HepG2 (cell line): ENCODE measurements around the gene EIF4E. TPM values are rescaled to one million over a fixed set of nuclear protein-coding genes. Genes with fewer than 3 reads are reported as not detected.

Experiments
- ATAC-seq: fragments of 200-7000 bp; cut with Tn5 transposase; 3 replicates; pipeline ENCODE4 v1.9.1; 2020; ENCODE audit warnings: mild to moderate bottlenecking, moderate library complexity
- BruUV-seq: library from RNA; stranded (reverse); fragments of 400-500 nt; replicated peaks from 2 replicates; lab custom pipeline; 2021; lab: Mats Ljungman, UMichigan
- CTCF ChIA-PET: fragments of 300-600 bp; formaldehyde crosslinking; extraction: SDS; loops from one replicate; lab custom pipeline; 2021; ENCODE audit warnings: low total read pairs, inconsistent platforms, low intra/inter-chr PET ratio; lab: Yijun Ruan, JAX
- POLR2A ChIA-PET: fragments of 350-600 bp; sonication (Branson Sonifier 250); formaldehyde crosslinking; loops from one replicate; lab custom pipeline; 2020; ENCODE audit warnings: antibody characterized with exemption, inconsistent platforms; lab: Yijun Ruan, JAX
- DNase-seq: peaks from one replicate; pipeline ENCODE4 v3.0.0-alpha.2; 2015; ENCODE audit warnings: low spot score
- FAIRE-seq: peaks from 3 replicates; lab custom pipeline; 2011; peaks lifted over from hg19 to GRCh38; lab: Jason Lieb, UNC
- H2AFZ ChIP-seq: one replicate; pipeline ENCODE4 v1.6.1; 2011; ENCODE audit warnings: low read length, inconsistent platforms
- H3K27ac ChIP-seq: fragments of 300-600 bp; 3 replicates; pipeline ENCODE4 v1.8.0; 2011; ENCODE audit warnings: mixed run types, mild to moderate bottlenecking, mixed read lengths, low read length, inconsistent platforms; ENCODE audit not compliant: insufficient read depth; ENCODE audit errors: extremely low read length
- H3K27me3 ChIP-seq, 2 experiments: fragments of 200-600 bp in 1 of 2; 2 replicates in 1 of 2; 3 replicates in 1 of 2; pipeline versions ENCODE4 v1.6.0 to v1.8.0; 2011; ENCODE audit warnings: low read length in 2 of 2, mild to moderate bottlenecking in 2 of 2, moderate library complexity in 2 of 2, inconsistent platforms in 1 of 2; ENCODE audit not compliant: insufficient read depth in 2 of 2, control insufficient read depth in 1 of 2
- H3K36me3 ChIP-seq, 2 experiments: fragments of 200-600 bp in 1 of 2; replicated peaks in 1 of 2; 2 replicates in 1 of 2; 3 replicates in 1 of 2; pipeline versions ENCODE4 v1.5.1 to v1.8.0; 2011; ENCODE audit warnings: low read length in 2 of 2, inconsistent platforms in 1 of 2; ENCODE audit not compliant: insufficient read depth in 2 of 2, control insufficient read depth in 1 of 2
- H3K4me1 ChIP-seq: 2 replicates; pipeline ENCODE4 v1.5.1; 2012; ENCODE audit warnings: low read length, inconsistent platforms; ENCODE audit not compliant: insufficient read depth
- H3K4me2 ChIP-seq: 2 replicates; pipeline ENCODE4 v1.6.0; 2011; ENCODE audit warnings: low read depth, low read length, inconsistent platforms
- H3K4me3 ChIP-seq, 3 experiments: fragments of 200-600 bp in 1 of 3; sonication (generic), shearing (Covaris generic) in 1 of 3; replicated peaks in 1 of 3; 2 replicates each; pipeline ENCODE4 v1.5.1; 2011 to 2016; ENCODE audit warnings: low read length in 3 of 3, inconsistent platforms in 2 of 3, low read depth in 2 of 3, mild to moderate bottlenecking in 2 of 3, control low read depth in 1 of 3, mixed read lengths in 1 of 3; ENCODE audit not compliant: insufficient read depth in 1 of 3
- H3K79me2 ChIP-seq: one replicate; pipeline ENCODE4 v1.6.1; 2011; ENCODE audit warnings: low read length, inconsistent platforms; ENCODE audit not compliant: insufficient read depth
- H3K9ac ChIP-seq: 2 replicates; pipeline ENCODE4 v1.6.0; 2011; ENCODE audit warnings: mild to moderate bottlenecking, low read depth, low read length, inconsistent platforms; ENCODE audit not compliant: insufficient read depth
- H3K9me3 ChIP-seq: 2 replicates; pipeline ENCODE4 v1.5.1; 2012; ENCODE audit warnings: mild to moderate bottlenecking, low read length
- H4K20me1 ChIP-seq: 2 replicates; pipeline ENCODE4 v1.6.0; 2011; ENCODE audit warnings: inconsistent platforms, mild to moderate bottlenecking, low read length, moderate library complexity; ENCODE audit not compliant: insufficient read depth
- BHLHE40 ChIP-seq: IDR thresholded peaks from 2 replicates; pipeline ENCODE4 v1.6.1; 2011; ENCODE audit warnings: low read length, improper control_type of control experiment
- ERF ChIP-seq: IDR thresholded peaks from 2 replicates; pipeline ENCODE4 v1.6.1; 2018; ENCODE audit warnings: missing biosample characterization, missing genetic modification reagents
- HMGA1 ChIP-seq: sonication (generic); formaldehyde crosslinking; conservative IDR thresholded peaks from 2 replicates; pipeline ENCODE4 v1.4.0; 2020; ENCODE audit warnings: missing genetic modification reagents
- KDM4B ChIP-seq: sonication (generic); formaldehyde crosslinking; IDR thresholded peaks from 2 replicates; pipeline ENCODE4 v1.4.0; 2020; ENCODE audit warnings: missing genetic modification reagents
- KDM5A ChIP-seq: fragments of 200-600 bp; sonication (generic); IDR thresholded peaks from 2 replicates; pipeline ENCODE4 v1.7.0; 2018; ENCODE audit warnings: antibody characterized with exemption, mild to moderate bottlenecking, low read length, borderline replicate concordance
- MEIS1 ChIP-seq: sonication (generic); formaldehyde crosslinking; IDR thresholded peaks from 2 replicates; pipeline ENCODE4 v1.9.0; 2021; ENCODE audit warnings: mild to moderate bottlenecking, missing genetic modification reagents, moderate library complexity, borderline replicate concordance
- MXD4 ChIP-seq: IDR thresholded peaks from 2 replicates; pipeline ENCODE4 v1.6.1; 2016; ENCODE audit warnings: mild to moderate bottlenecking, missing biosample characterization, missing genetic modification reagents
- PAWR ChIP-seq: sonication (generic); formaldehyde crosslinking; IDR thresholded peaks from 2 replicates; pipeline ENCODE4 v1.4.0; 2020; ENCODE audit warnings: missing genetic modification reagents, mild to moderate bottlenecking, borderline replicate concordance
- RBM22 ChIP-seq: fragments of 200-400 bp; formaldehyde crosslinking; optimal IDR thresholded peaks from 2 replicates; pipeline ENCODE3; 2017; ENCODE audit warnings: mild to moderate bottlenecking, low read length, moderate library complexity
- RCOR2 ChIP-seq: IDR thresholded peaks from 2 replicates; pipeline ENCODE4 v1.6.1; 2016; ENCODE audit warnings: missing biosample characterization, missing genetic modification reagents
- REXO4 ChIP-seq: sonication (generic); formaldehyde crosslinking; IDR thresholded peaks from 2 replicates; pipeline ENCODE4 v1.8.0; 2022; ENCODE audit warnings: missing genetic modification reagents, mild to moderate bottlenecking, borderline replicate concordance
- SNAI1 ChIP-seq: sonication (generic); formaldehyde crosslinking; IDR thresholded peaks from 2 replicates; pipeline ENCODE4 v1.5.0; 2020; ENCODE audit warnings: mild to moderate bottlenecking, missing genetic modification reagents, borderline replicate concordance
- ZC3H4 ChIP-seq: sonication (generic); formaldehyde crosslinking; IDR thresholded peaks from 2 replicates; pipeline ENCODE4 v1.4.0; 2020; ENCODE audit warnings: missing genetic modification reagents, borderline replicate concordance
- ZFYVE20 ChIP-seq: sonication (generic); formaldehyde crosslinking; IDR thresholded peaks from 2 replicates; pipeline ENCODE4 v1.8.0; 2023; ENCODE audit warnings: low read depth, mild to moderate bottlenecking, moderate library complexity, missing genetic modification reagents, borderline replicate concordance
- ZNF883 ChIP-seq: sonication (generic); formaldehyde crosslinking; IDR thresholded peaks from 2 replicates; pipeline ENCODE4 v1.5.1; 2020; ENCODE audit warnings: mild to moderate bottlenecking, missing genetic modification reagents; ENCODE audit errors: not compliant biosample characterization
- WGBS: methylation state at CpG from one replicate; pipeline ENCODE4 v1.1.6; 2017; ENCODE audit warnings: low lambda C conversion rate; 5-methylcytosine and 5-hydroxymethylcytosine counted together
- in situ Hi-C: cut with HindIII; loops from 2 replicates; pipeline ENCODE4 v1.10.0; 2017; ENCODE audit warnings: low pct_unique_long_range_greater_than_20kb; ENCODE audit not compliant: extremely low pct_ligation_motif_present
- intact Hi-C: fragments of 100-400 bp; cut with micrococcal nuclease; formaldehyde crosslinking; loops from one replicate; pipeline ENCODE4 v1.10.0; 2022; ENCODE audit not compliant: unreplicated experiment
- polyA plus RNA-seq, 8 experiments: library from polyadenylated mRNA; depleted of rRNA in 3 of 8; stranded (reverse) in 7 of 8; unstranded in 1 of 8; fragments of >200 nt; fragmentation: Illumina TruSeq in 4 of 8; extraction: Trizol in 4 of 8; gene quantifications; 2 replicates each; pipeline versions ENCODE4 v1.2.1 to v1.2.3, GENCODE V29; 2011 to 2016; ENCODE audit warnings: low read depth in 4 of 8, missing spikeins in 1 of 8, mixed read lengths in 1 of 8; ENCODE audit not compliant: insufficient read depth in 1 of 8
- total RNA-seq, 5 experiments: library from RNA; depleted of rRNA; stranded (reverse); fragments of >200 nt; fragmentation: Illumina TruSeq; extraction: Trizol; gene quantifications; 2 replicates each; pipeline ENCODE4 v1.2.3, GENCODE V29; 2016; ENCODE audit warnings: low read depth in 1 of 5
- TF ChIP-seq, protein P1 (sequence below): sonication (generic); formaldehyde crosslinking; IDR thresholded peaks from 2 replicates; pipeline ENCODE4 v1.4.0; 2020; ENCODE audit warnings: missing genetic modification reagents, borderline replicate concordance
- TF ChIP-seq, protein P2 (sequence below): sonication (generic); formaldehyde crosslinking; IDR thresholded peaks from 2 replicates; pipeline ENCODE4 v1.5.0; 2020; ENCODE audit warnings: missing genetic modification reagents
- TF ChIP-seq, protein P3 (sequence below), 2 experiments: fragments of 450-650 bp in 1 of 2; sonication (generic) in 1 of 2; formaldehyde crosslinking; IDR thresholded peaks; 2 replicates each; pipeline versions ENCODE4 v1.5.0 to v1.8.0; 2020 to 2022; ENCODE audit warnings: mild to moderate bottlenecking in 1 of 2, missing genetic modification reagents in 1 of 2
- TF ChIP-seq, protein P4 (sequence below): sonication (generic); formaldehyde crosslinking; IDR thresholded peaks from 2 replicates; pipeline ENCODE4 v1.5.1; 2020; ENCODE audit warnings: missing genetic modification reagents, mild to moderate bottlenecking, borderline replicate concordance

The EIF4E gene
- total and polyA plus RNA-seq, 2 of the 13 experiments (the other 11 are each of a cell fraction or from before 2014, with no cell fraction given) = 50.8 to 194 TPM

DNA sequence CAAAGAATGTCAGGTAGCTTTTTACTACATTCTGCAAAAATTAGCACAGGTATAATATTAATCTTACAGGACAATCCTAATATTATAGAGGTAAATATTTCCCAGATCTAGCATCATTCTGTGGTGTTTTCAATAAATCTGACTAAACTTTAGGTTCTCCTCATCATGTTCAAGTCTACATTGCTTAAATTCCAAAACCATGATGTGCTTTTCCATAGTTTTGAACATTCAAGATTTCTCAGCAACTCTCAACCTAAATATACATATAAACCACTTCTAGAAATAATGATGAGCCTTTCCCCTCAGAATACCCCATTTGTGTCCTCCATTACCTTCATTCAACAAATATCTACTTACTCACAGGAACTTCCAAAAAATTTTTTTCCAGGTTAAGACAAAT lies 23.1 kb downstream of the EIF4E start (continued):
- TF ChIP-seq, protein P1, sequence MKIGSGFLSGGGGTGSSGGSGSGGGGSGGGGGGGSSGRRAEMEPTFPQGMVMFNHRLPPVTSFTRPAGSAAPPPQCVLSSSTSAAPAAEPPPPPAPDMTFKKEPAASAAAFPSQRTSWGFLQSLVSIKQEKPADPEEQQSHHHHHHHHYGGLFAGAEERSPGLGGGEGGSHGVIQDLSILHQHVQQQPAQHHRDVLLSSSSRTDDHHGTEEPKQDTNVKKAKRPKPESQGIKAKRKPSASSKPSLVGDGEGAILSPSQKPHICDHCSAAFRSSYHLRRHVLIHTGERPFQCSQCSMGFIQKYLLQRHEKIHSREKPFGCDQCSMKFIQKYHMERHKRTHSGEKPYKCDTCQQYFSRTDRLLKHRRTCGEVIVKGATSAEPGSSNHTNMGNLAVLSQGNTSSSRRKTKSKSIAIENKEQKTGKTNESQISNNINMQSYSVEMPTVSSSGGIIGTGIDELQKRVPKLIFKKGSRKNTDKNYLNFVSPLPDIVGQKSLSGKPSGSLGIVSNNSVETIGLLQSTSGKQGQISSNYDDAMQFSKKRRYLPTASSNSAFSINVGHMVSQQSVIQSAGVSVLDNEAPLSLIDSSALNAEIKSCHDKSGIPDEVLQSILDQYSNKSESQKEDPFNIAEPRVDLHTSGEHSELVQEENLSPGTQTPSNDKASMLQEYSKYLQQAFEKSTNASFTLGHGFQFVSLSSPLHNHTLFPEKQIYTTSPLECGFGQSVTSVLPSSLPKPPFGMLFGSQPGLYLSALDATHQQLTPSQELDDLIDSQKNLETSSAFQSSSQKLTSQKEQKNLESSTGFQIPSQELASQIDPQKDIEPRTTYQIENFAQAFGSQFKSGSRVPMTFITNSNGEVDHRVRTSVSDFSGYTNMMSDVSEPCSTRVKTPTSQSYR = no peak
- TF ChIP-seq ZFYVE20 (CRISPR knock-in tag) (no peak), BHLHE40 (no peak), PAWR (CRISPR knock-in tag) (no peak)
- TF ChIP-seq, protein P2, sequence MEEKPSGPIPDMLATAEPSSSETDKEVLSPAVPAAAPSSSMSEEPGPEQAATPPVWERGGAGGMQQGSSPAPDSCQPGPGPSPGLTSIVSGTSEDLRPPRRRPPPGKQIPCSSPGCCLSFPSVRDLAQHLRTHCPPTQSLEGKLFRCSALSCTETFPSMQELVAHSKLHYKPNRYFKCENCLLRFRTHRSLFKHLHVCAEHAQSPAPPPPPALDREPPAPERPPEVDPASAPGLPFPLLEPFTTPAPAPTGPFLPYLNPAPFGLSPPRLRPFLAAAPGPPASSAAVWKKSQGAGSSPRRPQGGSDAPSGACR (CRISPR knock-in tag) = no peak
- TF ChIP-seq, protein P3, sequence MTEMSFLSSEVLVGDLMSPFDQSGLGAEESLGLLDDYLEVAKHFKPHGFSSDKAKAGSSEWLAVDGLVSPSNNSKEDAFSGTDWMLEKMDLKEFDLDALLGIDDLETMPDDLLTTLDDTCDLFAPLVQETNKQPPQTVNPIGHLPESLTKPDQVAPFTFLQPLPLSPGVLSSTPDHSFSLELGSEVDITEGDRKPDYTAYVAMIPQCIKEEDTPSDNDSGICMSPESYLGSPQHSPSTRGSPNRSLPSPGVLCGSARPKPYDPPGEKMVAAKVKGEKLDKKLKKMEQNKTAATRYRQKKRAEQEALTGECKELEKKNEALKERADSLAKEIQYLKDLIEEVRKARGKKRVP (CRISPR knock-in tag; IDR thresholded peaks at IDR 0.05) = no peak

DNA sequence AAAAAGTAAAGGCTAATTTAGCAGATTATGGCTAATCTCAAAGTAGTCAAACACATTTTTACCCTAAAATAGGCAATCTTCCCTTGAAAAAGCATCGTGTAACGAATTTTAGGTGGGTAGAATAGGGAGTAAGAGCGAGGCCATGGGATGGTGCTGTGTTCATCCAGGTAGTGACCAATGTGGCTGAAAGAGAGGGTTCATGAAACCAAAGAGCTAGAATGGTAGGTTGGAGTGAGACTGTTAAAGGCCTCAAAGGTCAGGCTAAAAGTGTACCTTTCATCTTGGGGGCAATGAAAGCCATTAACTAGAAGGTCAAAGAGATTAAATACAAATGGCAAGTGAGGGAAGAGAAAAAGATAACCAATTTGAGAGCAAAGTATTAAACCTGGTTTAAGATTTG lies 23.6 kb downstream of the EIF4E start:
- Histone ChIP-seq H3K9me3 (no peaks in the 10 kb centered on the region), H3K4me1 (peaks cover 25% of the 10 kb centered on the region), H3K27me3 (no peaks in the 10 kb centered on the region), H2AFZ (no peak overlapping the region), H3K4me3 (no peak overlapping the region), H3K27ac (no peak overlapping the region), H4K20me1 (peaks cover 43% of the 10 kb centered on the region; the same call in 1 of the 2 replicates), H3K36me3 (peaks cover 2 to 25% of the 10 kb centered on the region in 2 experiments), H3K4me2 (no peak overlapping the region), H3K79me2 (peaks cover 95% of the 10 kb centered on the region), H3K9ac (no peak overlapping the region)
- intact Hi-C loops = no loop called here
- in situ Hi-C loops = no loop called here
- 96% methylated on average over 3 of the region's 3 CpGs for WGBS
- DNase-seq (no peak), FAIRE-seq (no peak), ATAC-seq (no peak)
- ChIA-PET POLR2A (no interaction called here), CTCF (no interaction called here)
- BruUV-seq = no TSS peak
- TF ChIP-seq HMGA1 (CRISPR knock-in tag) = no peak
- no peak for TF ChIP-seq ZC3H4
- TF ChIP-seq MEIS1 (CRISPR knock-in tag) = no peak
- no peak for TF ChIP-seq REXO4 (CRISPR knock-in tag)
- TF ChIP-seq ERF (CRISPR knock-in tag) = no peak
- TF ChIP-seq MXD4 (CRISPR knock-in tag) = no peak
- TF ChIP-seq KDM4B = no peak
- no peak for TF ChIP-seq KDM5A
- TF ChIP-seq, protein P4, sequence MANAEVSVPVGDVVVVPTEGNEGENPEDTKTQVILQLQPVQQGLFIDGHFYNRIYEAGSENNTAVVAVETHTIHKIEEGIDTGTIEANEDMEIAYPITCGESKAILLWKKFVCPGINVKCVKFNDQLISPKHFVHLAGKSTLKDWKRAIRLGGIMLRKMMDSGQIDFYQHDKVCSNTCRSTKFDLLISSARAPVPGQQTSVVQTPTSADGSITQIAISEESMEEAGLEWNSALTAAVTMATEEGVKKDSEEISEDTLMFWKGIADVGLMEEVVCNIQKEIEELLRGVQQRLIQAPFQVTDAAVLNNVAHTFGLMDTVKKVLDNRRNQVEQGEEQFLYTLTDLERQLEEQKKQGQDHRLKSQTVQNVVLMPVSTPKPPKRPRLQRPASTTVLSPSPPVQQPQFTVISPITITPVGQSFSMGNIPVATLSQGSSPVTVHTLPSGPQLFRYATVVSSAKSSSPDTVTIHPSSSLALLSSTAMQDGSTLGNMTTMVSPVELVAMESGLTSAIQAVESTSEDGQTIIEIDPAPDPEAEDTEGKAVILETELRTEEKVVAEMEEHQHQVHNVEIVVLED = no peak
- TF ChIP-seq ZNF883 (CRISPR knock-in tag) = no peak
- TF ChIP-seq SNAI1 (CRISPR knock-in tag) = no peak
- TF ChIP-seq RCOR2 = no peak
- peak; percentile 55 for TF ChIP-seq RBM22
